HepG2 (cell line): ENCODE results near the gene CRABP1. TPM values are rescaled to one million over a fixed set of nuclear protein-coding genes. Genes with fewer than 3 reads are reported as not detected.
A peak's percentile ranks its signal among the peaks of the same experiment; 100 is the strongest.

Source experiments
- ATAC-seq: fragments of 200-7000 bp; cut with Tn5 transposase; 3 replicates; pipeline ENCODE4 v1.9.1; 2020; ENCODE audit warnings: mild to moderate bottlenecking, moderate library complexity
- BruUV-seq: library from RNA; stranded (reverse); fragments of 400-500 nt; replicated peaks from 2 replicates; lab custom pipeline; 2021; lab: Mats Ljungman, UMichigan
- CTCF ChIA-PET: fragments of 300-600 bp; formaldehyde crosslinking; extraction: SDS; loops from one replicate; lab custom pipeline; 2021; ENCODE audit warnings: low total read pairs, inconsistent platforms, low intra/inter-chr PET ratio; lab: Yijun Ruan, JAX
- POLR2A ChIA-PET: fragments of 350-600 bp; sonication (Branson Sonifier 250); formaldehyde crosslinking; loops from one replicate; lab custom pipeline; 2020; ENCODE audit warnings: antibody characterized with exemption, inconsistent platforms; lab: Yijun Ruan, JAX
- DNase-seq: peaks from one replicate; pipeline ENCODE4 v3.0.0-alpha.2; 2015; ENCODE audit warnings: low spot score
- FAIRE-seq: peaks from 3 replicates; lab custom pipeline; 2011; peaks lifted over from hg19 to GRCh38; lab: Jason Lieb, UNC
- H2AFZ ChIP-seq: one replicate; pipeline ENCODE4 v1.6.1; 2011; ENCODE audit warnings: low read length, inconsistent platforms
- H3K27ac ChIP-seq: fragments of 300-600 bp; 3 replicates; pipeline ENCODE4 v1.8.0; 2011; ENCODE audit warnings: mixed run types, mild to moderate bottlenecking, mixed read lengths, low read length, inconsistent platforms; ENCODE audit not compliant: insufficient read depth; ENCODE audit errors: extremely low read length
- H3K27me3 ChIP-seq, 2 experiments: fragments of 200-600 bp in 1 of 2; 2 replicates in 1 of 2; 3 replicates in 1 of 2; pipeline versions ENCODE4 v1.6.0 to v1.8.0; 2011; ENCODE audit warnings: low read length in 2 of 2, mild to moderate bottlenecking in 2 of 2, moderate library complexity in 2 of 2, inconsistent platforms in 1 of 2; ENCODE audit not compliant: insufficient read depth in 2 of 2, control insufficient read depth in 1 of 2
- H3K36me3 ChIP-seq, 2 experiments: fragments of 200-600 bp in 1 of 2; replicated peaks in 1 of 2; 2 replicates in 1 of 2; 3 replicates in 1 of 2; pipeline versions ENCODE4 v1.5.1 to v1.8.0; 2011; ENCODE audit warnings: low read length in 2 of 2, inconsistent platforms in 1 of 2; ENCODE audit not compliant: insufficient read depth in 2 of 2, control insufficient read depth in 1 of 2
- H3K4me1 ChIP-seq: 2 replicates; pipeline ENCODE4 v1.5.1; 2012; ENCODE audit warnings: low read length, inconsistent platforms; ENCODE audit not compliant: insufficient read depth
- H3K4me2 ChIP-seq: 2 replicates; pipeline ENCODE4 v1.6.0; 2011; ENCODE audit warnings: low read depth, low read length, inconsistent platforms
- H3K4me3 ChIP-seq, 3 experiments: fragments of 200-600 bp in 1 of 3; sonication (generic), shearing (Covaris generic) in 1 of 3; replicated peaks in 1 of 3; 2 replicates each; pipeline ENCODE4 v1.5.1; 2011 to 2016; ENCODE audit warnings: low read length in 3 of 3, inconsistent platforms in 2 of 3, low read depth in 2 of 3, mild to moderate bottlenecking in 2 of 3, control low read depth in 1 of 3, mixed read lengths in 1 of 3; ENCODE audit not compliant: insufficient read depth in 1 of 3
- H3K79me2 ChIP-seq: one replicate; pipeline ENCODE4 v1.6.1; 2011; ENCODE audit warnings: low read length, inconsistent platforms; ENCODE audit not compliant: insufficient read depth
- H3K9ac ChIP-seq: 2 replicates; pipeline ENCODE4 v1.6.0; 2011; ENCODE audit warnings: mild to moderate bottlenecking, low read depth, low read length, inconsistent platforms; ENCODE audit not compliant: insufficient read depth
- H3K9me3 ChIP-seq: 2 replicates; pipeline ENCODE4 v1.5.1; 2012; ENCODE audit warnings: mild to moderate bottlenecking, low read length
- H4K20me1 ChIP-seq: 2 replicates; pipeline ENCODE4 v1.6.0; 2011; ENCODE audit warnings: inconsistent platforms, mild to moderate bottlenecking, low read length, moderate library complexity; ENCODE audit not compliant: insufficient read depth
- NFYC ChIP-seq: IDR thresholded peaks from 2 replicates; pipeline ENCODE4 v1.6.1; 2016; ENCODE audit warnings: missing genetic modification reagents, missing compliant biosample characterization
- PBX2 ChIP-seq: IDR thresholded peaks from 2 replicates; pipeline ENCODE4 v1.6.1; 2016; ENCODE audit warnings: control low read depth
- POGK ChIP-seq: sonication (generic); formaldehyde crosslinking; conservative IDR thresholded peaks from 2 replicates; pipeline ENCODE4 v1.8.0; 2022; ENCODE audit warnings: mild to moderate bottlenecking, moderate library complexity, missing genetic modification reagents
- PRMT3 ChIP-seq: sonication (generic); formaldehyde crosslinking; IDR thresholded peaks from 2 replicates; pipeline ENCODE4 v1.8.1; 2022; ENCODE audit warnings: low read depth, mild to moderate bottlenecking, moderate library complexity, missing genetic modification reagents, borderline replicate concordance
- SP2 ChIP-seq: sonication (generic); formaldehyde crosslinking; IDR thresholded peaks from 2 replicates; pipeline ENCODE4 v1.5.1; 2020; ENCODE audit warnings: mild to moderate bottlenecking, missing genetic modification reagents
- ZNF737 ChIP-seq: sonication (generic); formaldehyde crosslinking; IDR thresholded peaks from 2 replicates; pipeline ENCODE4 v1.5.0; 2020; ENCODE audit warnings: missing genetic modification reagents, mild to moderate bottlenecking, borderline replicate concordance
- WGBS: methylation state at CpG from one replicate; pipeline ENCODE4 v1.1.6; 2017; ENCODE audit warnings: low lambda C conversion rate; 5-methylcytosine and 5-hydroxymethylcytosine counted together
- in situ Hi-C: cut with HindIII; loops from 2 replicates; pipeline ENCODE4 v1.10.0; 2017; ENCODE audit warnings: low pct_unique_long_range_greater_than_20kb; ENCODE audit not compliant: extremely low pct_ligation_motif_present
- intact Hi-C: fragments of 100-400 bp; cut with micrococcal nuclease; formaldehyde crosslinking; loops from one replicate; pipeline ENCODE4 v1.10.0; 2022; ENCODE audit not compliant: unreplicated experiment
- polyA plus RNA-seq, 8 experiments: library from polyadenylated mRNA; depleted of rRNA in 3 of 8; stranded (reverse) in 7 of 8; unstranded in 1 of 8; fragments of >200 nt; fragmentation: Illumina TruSeq in 4 of 8; extraction: Trizol in 4 of 8; gene quantifications; 2 replicates each; pipeline versions ENCODE4 v1.2.1 to v1.2.3, GENCODE V29; 2011 to 2016; ENCODE audit warnings: low read depth in 4 of 8, missing spikeins in 1 of 8, mixed read lengths in 1 of 8; ENCODE audit not compliant: insufficient read depth in 1 of 8
- total RNA-seq, 5 experiments: library from RNA; depleted of rRNA; stranded (reverse); fragments of >200 nt; fragmentation: Illumina TruSeq; extraction: Trizol; gene quantifications; 2 replicates each; pipeline ENCODE4 v1.2.3, GENCODE V29; 2016; ENCODE audit warnings: low read depth in 1 of 5
- TF ChIP-seq, protein P1 (sequence below): sonication (generic); formaldehyde crosslinking; IDR thresholded peaks from 2 replicates; pipeline ENCODE4 v1.8.0; 2022; ENCODE audit warnings: low read depth, missing genetic modification reagents

The CRABP1 gene
- total and polyA plus RNA-seq, 2 of the 13 experiments (the other 11 are each of a cell fraction or from before 2014, with no cell fraction given) = not detected

GRCh38 chr15:78358102-78358870 lies 18.1 kb downstream of the CRABP1 start:
- Histone ChIP-seq H3K9ac (no peak overlapping the region), H3K9me3 (no peaks in the 10 kb centered on the region), H4K20me1 (no peaks in the 10 kb centered on the region), H3K27ac (no peak overlapping the region), H3K27me3 (peaks cover 2 to 6% of the 10 kb centered on the region in 2 experiments; a peak in 3 of 5 replicates), H3K4me1 (peaks cover 10% of the 10 kb centered on the region; the same call in 1 of the 2 replicates), H3K79me2 (no peaks in the 10 kb centered on the region), H3K36me3 (no peaks in the 10 kb centered on the region), H2AFZ (no peak overlapping the region), H3K4me3 (no peak overlapping the region), H3K4me2 (no peak overlapping the region)
- 0% methylated on average over 5 of the region's 6 CpGs for WGBS
- no peak for FAIRE-seq
- intact Hi-C loops (no loop called here), in situ Hi-C loops (no loop called here)
- TF ChIP-seq, protein P1, sequence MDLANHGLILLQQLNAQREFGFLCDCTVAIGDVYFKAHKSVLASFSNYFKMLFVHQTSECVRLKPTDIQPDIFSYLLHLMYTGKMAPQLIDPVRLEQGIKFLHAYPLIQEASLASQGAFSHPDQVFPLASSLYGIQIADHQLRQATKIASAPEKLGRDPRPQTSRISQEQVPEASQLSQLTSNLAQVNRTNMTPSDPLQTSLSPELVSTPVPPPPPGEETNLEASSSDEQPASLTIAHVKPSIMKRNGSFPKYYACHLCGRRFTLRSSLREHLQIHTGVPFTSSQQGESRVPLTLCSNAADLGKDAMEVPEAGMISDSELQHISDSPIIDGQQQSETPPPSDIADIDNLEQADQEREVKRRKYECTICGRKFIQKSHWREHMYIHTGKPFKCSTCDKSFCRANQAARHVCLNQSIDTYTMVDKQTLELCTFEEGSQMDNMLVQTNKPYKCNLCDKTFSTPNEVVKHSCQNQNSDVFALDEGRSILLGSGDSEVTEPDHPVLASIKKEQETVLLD = no peak
- peak; percentile 45; the same call in 1 of the 2 replicates for TF ChIP-seq SP2 (CRISPR knock-in tag)
- TF ChIP-seq NFYC (CRISPR knock-in tag) = peak; percentile 43
- no peak for TF ChIP-seq POGK
- no peak for TF ChIP-seq ZNF737 (CRISPR knock-in tag)
- no peak for TF ChIP-seq PRMT3 (CRISPR knock-in tag)
- TF ChIP-seq PBX2 (CRISPR knock-in tag) = peak; percentile 56; the same call in 1 of the 2 replicates
- CTCF ChIA-PET = no interaction called here
- BruUV-seq = no TSS peak
- peak; percentile 48 for DNase-seq
- POLR2A ChIA-PET = no interaction called here
- ATAC-seq = peak; percentile 26; the same call in 2 of the 3 replicates
